Activated CD8-positive, alpha-beta memory T cell treated with anti-CD3 and anti-CD28 coated beads, Interleukin-2, amount 10 ng/mL, durations not matched to agents 7 days and 5 days (primary cell): ENCODE measurements around the gene KPNA2. TPM values are rescaled to one million over a fixed set of nuclear protein-coding genes. Genes with fewer than 3 reads are reported as not detected.
"Not testable (repeated sequence)": the region's sequence is repeated elsewhere in the genome, so short reads cannot be mapped to it uniquely, and the experiment has no call there.

Experiments
- ATAC-seq: fragments of 150-1000 bp; cut with Tn5 transposase; one replicate; pipeline ENCODE4 v1.10.0; 2021; ENCODE audit warnings: moderate library complexity
- CTCF ChIA-PET: fragments of 350-600 bp; sonication (Branson Sonifier 250); formaldehyde crosslinking; loops from one replicate; lab custom pipeline; 2021; ENCODE audit warnings: antibody characterized with exemption; lab: Charles Lee
- DNase-seq: peaks from one replicate; pipeline ENCODE4 v3.0.0-alpha.2; 2020
- H3K27ac Mint-ChIP-seq: one replicate; pipeline ENCODE4 v1.8.0; 2021; ENCODE audit warnings: mild to moderate bottlenecking, mixed read lengths
- H3K27me3 Mint-ChIP-seq: one replicate; pipeline ENCODE4 v1.8.0; 2021; ENCODE audit warnings: mixed read lengths
- H3K36me3 Mint-ChIP-seq: one replicate; pipeline ENCODE4 v1.8.0; 2021; ENCODE audit warnings: mild to moderate bottlenecking, mixed read lengths
- H3K4me1 Mint-ChIP-seq: one replicate; pipeline ENCODE4 v1.8.0; 2021; ENCODE audit warnings: mixed read lengths
- H3K4me3 Mint-ChIP-seq: one replicate; pipeline ENCODE4 v1.8.0; 2021; ENCODE audit warnings: mild to moderate bottlenecking, moderate library complexity, mixed read lengths
- H3K9me3 Mint-ChIP-seq: one replicate; pipeline ENCODE4 v1.8.0; 2022; ENCODE audit warnings: low read depth, mixed read lengths
- total RNA-seq, 2 experiments: library from RNA; stranded (reverse); gene quantifications; one replicate each; pipeline ENCODE4 v1.2.3, GENCODE V29; 2021

KPNA2 gene
- total RNA-seq, 2 experiments from 2014 or later: 246 to 321 TPM

GRCh38 chr17:68029512-68030215, 5.9 kb upstream of the KPNA2 start:
- CTCF ChIA-PET: interaction anchor here (0.7 to 1.3 kb wide), 3 partner anchors 10 to 144 kb away, joined by 4 read pairs; no protein-coding TSS in a partner anchor
- ATAC-seq (no peak), DNase-seq (no peak)
- Mint-ChIP-seq H3K36me3 (no peaks in the 10 kb centered on the region), H3K27me3 (no peaks in the 10 kb centered on the region), H3K4me3 (no peak overlapping the region), H3K27ac (no peak overlapping the region), H3K9me3 (no peaks in the 10 kb centered on the region), H3K4me1 (peaks cover 2% of the 10 kb centered on the region)

GRCh38 chr17:68033636-68034451, 1.7 kb upstream of the KPNA2 start:
- no peak for DNase-seq
- H3K4me3 Mint-ChIP-seq: no peak overlapping the region
- H3K27ac Mint-ChIP-seq: no peak overlapping the region
- peaks cover 26% of the 10 kb centered on the region for H3K36me3 Mint-ChIP-seq
- no peaks in the 10 kb centered on the region for H3K27me3 Mint-ChIP-seq
- CTCF ChIA-PET: no interaction called here
- no peaks in the 10 kb centered on the region for H3K9me3 Mint-ChIP-seq
- ATAC-seq: no peak
- H3K4me1 Mint-ChIP-seq: peaks cover 21% of the 10 kb centered on the region

GRCh38 chr17:68034452-68034776, 1.1 kb upstream of the KPNA2 start:
- H3K27me3 Mint-ChIP-seq: no peaks in the 10 kb centered on the region
- peaks cover 24% of the 10 kb centered on the region for H3K4me1 Mint-ChIP-seq
- H3K36me3 Mint-ChIP-seq: peaks cover 30% of the 10 kb centered on the region
- no peak for ATAC-seq
- H3K9me3 Mint-ChIP-seq: no peaks in the 10 kb centered on the region
- no peak overlapping the region for H3K27ac Mint-ChIP-seq
- CTCF ChIA-PET: no interaction called here
- H3K4me3 Mint-ChIP-seq: no peak overlapping the region
- DNase-seq: no peak

- peak; percentile 95 for DNase-seq
- Mint-ChIP-seq H3K4me3 (peak overlapping the region; percentile 89), H3K4me1 (peaks cover 26% of the 10 kb centered on the region), H3K36me3 (peaks cover 33% of the 10 kb centered on the region), H3K27ac (peak overlapping the region; percentile 97), H3K9me3 (no peaks in the 10 kb centered on the region), H3K27me3 (no peaks in the 10 kb centered on the region)
- ATAC-seq: peak; percentile 87
- CTCF ChIA-PET: interaction anchor here (0.9 to 1.4 kb wide), 2 partner anchors 23 to 427 kb away, joined by 3 to 4 read pairs; no protein-coding TSS in a partner anchor
Measured at GRCh38 chr17:68035131-68035522, 408 bp upstream of the KPNA2 start.

GRCh38 chr17:68036304-68037147, 991 bp downstream of the KPNA2 start:
- Mint-ChIP-seq H3K4me3 (peak overlapping the region; percentile 89), H3K4me1 (peaks cover 29% of the 10 kb centered on the region), H3K36me3 (peaks cover 42% of the 10 kb centered on the region), H3K27ac (peak overlapping the region; percentile 97), H3K27me3 (no peaks in the 10 kb centered on the region), H3K9me3 (no peaks in the 10 kb centered on the region)
- DNase-seq (no peak), ATAC-seq (no peak)
- CTCF ChIA-PET: interaction anchor here (0.7 to 1.6 kb wide), 10 partner anchors 10 to 426 kb away, joined by 3 to 4 read pairs (median 3); no protein-coding TSS in a partner anchor

- H3K36me3 Mint-ChIP-seq: peaks cover 49% of the 10 kb centered on the region
- no peaks in the 10 kb centered on the region for H3K9me3 Mint-ChIP-seq
- no peak for ATAC-seq
Measured at GRCh38 chr17:68047153-68047846, 11.8 kb downstream of the KPNA2 start.

GRCh38 chr17:68047890-68048542, 12.5 kb downstream of the KPNA2 start:
- ATAC-seq, H3K9me3 Mint-ChIP-seq, H3K27me3 Mint-ChIP-seq, H3K27ac Mint-ChIP-seq, DNase-seq, H3K4me1 Mint-ChIP-seq, H3K4me3 Mint-ChIP-seq, CTCF ChIA-PET: not testable (repeated sequence)
- H3K36me3 Mint-ChIP-seq: peaks cover 44% of the 10 kb centered on the region

More at GRCh38 chr17:68047153-68047846, 11.8 kb downstream of the KPNA2 start:
- CTCF ChIA-PET: interaction anchor here (0.7 kb wide), 1 partner anchor 10 kb away, joined by 3 read pairs; no protein-coding TSS in a partner anchor
- H3K27ac Mint-ChIP-seq: no peak overlapping the region
- DNase-seq: no peak
- no peaks in the 10 kb centered on the region for H3K27me3 Mint-ChIP-seq
- peaks cover 11% of the 10 kb centered on the region for H3K4me1 Mint-ChIP-seq
- no peak overlapping the region for H3K4me3 Mint-ChIP-seq

GRCh38 chr17:68048996-68049395, 13.5 kb downstream of the KPNA2 start:
- peaks cover 34% of the 10 kb centered on the region for H3K36me3 Mint-ChIP-seq
- no peak overlapping the region for H3K4me3 Mint-ChIP-seq
- peaks cover 7% of the 10 kb centered on the region for H3K4me1 Mint-ChIP-seq
- DNase-seq (no peak), ATAC-seq (no peak)
- CTCF ChIA-PET: no interaction called here
- no peaks in the 10 kb centered on the region for H3K9me3 Mint-ChIP-seq
- H3K27me3 Mint-ChIP-seq: no peaks in the 10 kb centered on the region
- no peak overlapping the region for H3K27ac Mint-ChIP-seq

- peaks cover 26% of the 10 kb centered on the region for H3K36me3 Mint-ChIP-seq
- H3K4me3 Mint-ChIP-seq, H3K27me3 Mint-ChIP-seq, DNase-seq, H3K4me1 Mint-ChIP-seq, ATAC-seq, H3K27ac Mint-ChIP-seq, CTCF ChIA-PET, H3K9me3 Mint-ChIP-seq: not testable (repeated sequence)
Measured at GRCh38 chr17:68049812-68050437, 14.4 kb downstream of the KPNA2 start.

GRCh38 chr17:68051321-68052312, 16.1 kb downstream of the KPNA2 start:
- not testable (repeated sequence) for H3K27me3 Mint-ChIP-seq, ATAC-seq, DNase-seq, H3K4me3 Mint-ChIP-seq, H3K9me3 Mint-ChIP-seq, H3K27ac Mint-ChIP-seq, H3K4me1 Mint-ChIP-seq
- CTCF ChIA-PET: interaction anchor here (0.6 to 0.7 kb wide), 2 partner anchors 58 to 244 kb away, joined by 3 read pairs; no protein-coding TSS in a partner anchor
- H3K36me3 Mint-ChIP-seq: peaks cover 13% of the 10 kb centered on the region

GRCh38 chr17:68052810-68053209, 17.3 kb downstream of the KPNA2 start:
- no peak for ATAC-seq
- H3K36me3 Mint-ChIP-seq: peaks cover 5% of the 10 kb centered on the region
- DNase-seq: no peak
- H3K9me3 Mint-ChIP-seq: no peaks in the 10 kb centered on the region
- CTCF ChIA-PET: interaction anchor here (0.6 kb wide), 1 partner anchor 18 kb away, joined by 3 read pairs; no protein-coding TSS in a partner anchor
- peaks cover 6% of the 10 kb centered on the region for H3K4me1 Mint-ChIP-seq
- H3K27ac Mint-ChIP-seq: no peak overlapping the region
- H3K27me3 Mint-ChIP-seq: peaks cover 2% of the 10 kb centered on the region
- no peak overlapping the region for H3K4me3 Mint-ChIP-seq
